ENCODE data around the gene EDC4. TPM values are rescaled to one million over a fixed set of nuclear protein-coding genes. Genes with fewer than 3 reads are reported as not detected.
"Not testable (repeated sequence)": the region's sequence is repeated elsewhere in the genome, so short reads cannot be mapped to it uniquely, and the experiment has no call there.

The EDC4 gene
- polyA plus RNA-seq, 1 donor = 107 TPM

DNA sequence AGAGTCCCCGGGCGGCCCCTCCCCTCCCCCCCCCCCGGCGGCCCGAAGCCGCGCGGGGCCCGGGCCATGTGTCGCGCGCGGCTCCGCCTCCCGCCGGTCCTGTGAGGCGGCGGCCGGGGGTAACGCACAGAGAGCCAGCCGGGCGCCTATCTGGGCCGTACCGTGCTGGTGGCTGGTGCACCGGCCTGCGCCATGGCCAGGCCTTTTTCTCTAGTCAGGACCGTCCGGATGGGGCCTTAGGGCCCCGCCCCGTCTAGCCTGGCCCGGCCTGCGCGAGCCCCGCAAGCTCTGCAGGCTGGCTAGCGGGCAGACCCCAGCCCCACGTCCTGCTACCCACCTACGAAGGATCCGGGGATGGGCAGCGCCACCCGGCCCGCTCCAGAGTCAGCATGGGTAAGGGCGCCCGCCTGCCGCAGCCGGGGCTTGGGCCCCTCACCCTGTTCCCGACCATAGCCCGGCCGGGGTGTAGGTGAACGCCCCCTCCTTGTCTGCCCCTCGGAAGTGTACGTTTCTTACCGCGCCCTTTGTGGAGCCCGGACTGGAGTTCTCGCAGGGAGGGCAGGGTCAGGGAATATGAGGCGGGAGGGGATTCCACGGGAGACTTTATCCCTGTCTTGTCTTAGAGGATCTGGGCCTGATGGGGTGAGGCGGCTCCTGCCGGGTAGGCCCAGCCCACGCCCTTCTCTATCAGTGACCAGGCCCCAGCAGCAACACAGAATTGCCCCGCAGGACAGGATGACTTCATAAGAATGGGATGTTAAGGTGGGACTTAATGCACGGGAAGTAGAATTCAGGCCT is 25.6 kb upstream of the EDC4 start, which contains the start of gene CENPT:
TSS of gene CENPT (minus strand) at position 630 of the 798 bp plus-strand sequence. CDS start 13,834 bp downstream, outside the sequence.
- DNase-seq (ENCODE audit: low read depth) = no peak

DNA sequence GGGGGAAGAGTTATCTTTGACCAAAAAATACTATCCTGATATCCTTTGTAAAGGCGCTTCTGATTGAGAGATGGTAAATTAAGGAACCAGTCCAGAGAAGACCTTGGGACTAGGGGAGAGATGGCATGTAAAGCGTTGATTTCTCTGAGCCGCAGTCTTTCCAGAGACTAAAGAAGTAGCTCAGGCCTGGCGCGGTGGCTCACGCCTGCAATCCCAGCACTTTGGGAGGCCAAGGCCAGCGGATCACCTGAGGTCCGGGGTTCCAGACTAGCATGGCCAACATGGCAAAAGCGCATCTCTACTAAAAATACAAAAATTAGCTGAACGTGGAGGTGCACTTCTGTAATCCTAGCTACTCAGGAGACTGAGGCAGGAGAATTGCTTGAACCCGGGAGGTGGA is 24.7 kb upstream of the EDC4 start:
- DNase-seq (ENCODE audit: low read depth) = no peak

DNA sequence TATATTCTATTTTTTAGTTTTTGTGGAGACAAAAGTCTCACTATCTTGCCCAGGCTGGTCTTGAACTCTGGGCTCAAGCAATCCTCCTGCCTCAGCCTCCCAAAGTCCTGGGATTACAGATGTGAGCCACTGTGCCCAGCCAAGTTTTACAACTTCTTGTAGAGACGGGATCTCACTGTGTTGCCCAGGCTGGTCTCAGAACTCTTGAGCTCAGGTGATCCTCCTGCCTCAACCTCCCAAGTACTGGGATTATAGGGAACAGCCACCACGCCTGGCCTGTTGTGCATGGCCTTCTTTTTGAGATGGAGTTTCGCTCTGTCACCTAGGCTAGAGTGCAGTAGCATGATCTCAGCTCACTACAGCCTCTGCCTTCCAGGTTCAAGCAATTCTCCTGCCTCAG is 19.2 kb upstream of the EDC4 start:
- DNase-seq (ENCODE audit: low read depth) = no peak

GRCh38 chr16:67855789-67856188 is 17.1 kb upstream of the EDC4 start:
- DNase-seq (ENCODE audit: low read depth) = no peak

GRCh38 chr16:67856927-67857546 is 15.8 kb upstream of the EDC4 start:
- DNase-seq (ENCODE audit: low read depth) = no peak

- no peak for DNase-seq (ENCODE audit: low read depth)
These were observed 15.2 kb upstream of the EDC4 start for GRCh38 chr16:67857547-67858233.

DNA sequence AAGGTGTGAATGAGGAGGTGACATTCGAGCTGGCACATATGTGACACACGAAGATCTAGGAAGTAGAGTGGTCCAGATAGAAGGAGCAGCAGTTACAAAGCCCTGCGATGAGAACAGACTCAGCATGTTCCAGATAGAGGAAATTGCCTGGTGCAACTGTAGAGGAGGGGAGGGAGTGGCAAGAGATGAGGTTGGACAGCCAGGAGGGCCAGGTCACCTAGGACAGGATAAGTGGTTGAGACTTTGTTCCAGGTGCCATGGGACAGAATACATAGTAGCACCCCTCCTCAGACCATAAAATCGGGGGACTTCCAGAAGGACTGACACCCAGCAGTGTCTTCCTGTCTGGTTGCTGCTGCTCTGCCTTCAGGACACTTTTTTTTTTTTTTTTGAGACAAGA is 14.4 kb upstream of the EDC4 start:
- DNase-seq (ENCODE audit: low read depth) = no peak

DNA sequence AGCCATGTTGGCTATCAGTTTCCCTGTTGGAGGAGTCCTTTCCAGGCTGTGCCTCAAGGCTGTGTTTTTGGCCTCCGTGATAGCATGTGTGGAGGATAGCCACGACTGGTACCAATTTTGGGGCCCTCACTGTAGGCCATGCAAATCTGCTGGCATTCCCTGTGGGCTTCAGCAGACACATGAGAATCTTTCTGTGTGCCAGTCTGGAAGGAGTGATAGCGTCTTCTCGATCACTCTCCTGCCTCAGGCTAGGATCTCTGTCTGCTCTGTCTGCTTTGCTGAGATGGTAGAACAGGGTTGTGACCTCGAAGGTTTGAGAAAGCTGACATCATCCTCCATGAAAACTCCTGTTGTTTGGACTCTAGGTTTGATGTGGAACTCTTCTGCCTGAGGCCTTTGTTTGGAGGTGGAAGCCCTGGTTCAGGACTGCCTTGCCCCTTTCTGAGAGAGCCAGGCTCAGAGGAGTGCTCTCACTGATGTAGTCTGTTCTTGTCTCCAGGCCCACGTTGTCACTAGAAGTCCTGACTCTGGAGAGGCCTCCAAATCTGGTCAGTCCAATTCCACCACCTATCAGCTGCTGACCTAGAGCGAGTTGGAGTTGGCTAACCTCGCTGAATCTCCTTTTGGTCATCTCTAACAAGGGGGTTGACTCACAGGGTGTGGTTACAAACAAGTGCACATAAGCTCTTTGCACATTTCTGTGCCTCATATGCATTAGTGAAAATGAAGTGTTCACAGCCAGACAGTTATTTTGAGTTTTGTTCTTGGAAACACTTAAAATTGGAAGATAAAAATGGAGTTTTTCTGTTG is 12.1 kb upstream of the EDC4 start:
- DNase-seq (ENCODE audit: low read depth) = no peak

- DNase-seq (ENCODE audit: low read depth) = no peak
These were observed 11.0 kb upstream of the EDC4 start for GRCh38 chr16:67861877-67862276.

DNA sequence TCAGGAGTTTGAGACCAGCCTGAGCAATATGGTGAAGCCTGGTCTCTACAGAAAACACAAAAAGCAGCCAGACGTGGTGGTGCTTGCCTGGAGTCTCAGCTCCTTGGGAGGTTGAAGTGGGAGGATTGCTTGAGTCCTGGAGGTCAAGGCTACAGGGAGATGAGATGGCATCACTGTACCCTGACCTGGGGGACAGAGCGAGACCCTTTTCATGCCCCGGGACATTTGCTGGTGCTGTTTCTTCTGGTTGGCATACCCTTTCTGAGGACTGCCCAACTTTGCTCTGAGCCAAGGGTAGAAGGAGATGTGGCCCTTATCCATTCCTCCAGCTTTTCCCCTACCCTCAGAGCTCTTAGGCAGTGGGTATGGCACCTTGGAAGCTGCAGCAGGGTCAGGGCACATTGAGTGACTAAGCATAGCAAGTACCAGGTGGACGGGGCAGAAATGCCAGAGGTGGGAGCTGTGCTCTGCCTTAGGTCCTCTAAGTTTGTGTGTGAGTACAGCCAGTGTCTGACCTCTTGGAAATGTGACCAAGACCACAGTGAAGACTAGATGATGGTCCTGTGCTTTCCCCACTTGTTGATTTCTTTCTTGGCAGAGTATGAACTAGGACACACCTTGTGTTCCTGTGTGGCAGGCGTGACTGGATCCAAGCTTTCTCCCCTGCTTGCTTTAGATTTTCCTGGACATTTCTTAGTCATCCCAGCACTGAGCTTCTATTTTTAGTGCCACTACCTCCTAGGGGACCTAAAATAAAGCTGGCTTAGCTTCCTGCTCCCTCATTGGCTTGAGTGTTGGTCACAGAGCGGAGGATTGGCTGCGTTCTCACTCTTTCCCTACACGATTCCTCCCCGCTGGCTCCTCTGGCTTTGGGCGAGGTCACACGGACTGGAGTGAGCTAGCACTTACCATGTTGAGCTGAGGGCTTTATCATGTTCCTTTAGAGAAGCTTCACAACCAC is 9.9 kb upstream of the EDC4 start:
- DNase-seq (ENCODE audit: low read depth) = peak; percentile 72

DNA sequence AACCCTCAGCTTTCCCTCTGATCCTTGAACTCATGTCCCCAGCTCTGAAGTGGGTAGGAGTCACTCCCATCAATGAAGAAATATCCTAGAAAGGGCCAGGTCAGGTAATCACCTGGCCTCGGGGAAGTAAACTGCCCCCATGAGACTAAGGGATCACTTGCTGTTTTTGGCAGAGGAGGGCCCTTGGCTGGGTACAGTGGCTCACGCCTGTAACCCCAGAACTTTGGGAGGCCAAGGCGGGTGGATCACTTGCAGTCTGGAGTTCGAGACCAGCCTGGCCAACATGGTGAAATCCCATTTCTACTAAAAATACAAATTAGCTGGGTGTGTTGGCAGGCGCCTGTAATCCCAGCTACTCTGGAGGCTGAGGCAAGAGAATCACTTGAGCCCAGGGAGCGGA is 8.8 kb upstream of the EDC4 start:
- not testable (repeated sequence) for DNase-seq (ENCODE audit: low read depth)

GRCh38 chr16:67864594-67864993 is 8.3 kb upstream of the EDC4 start:
- no peak for DNase-seq (ENCODE audit: low read depth)

- DNase-seq (ENCODE audit: low read depth) = no peak
These were observed 7.5 kb upstream of the EDC4 start for GRCh38 chr16:67865318-67865717.

DNA sequence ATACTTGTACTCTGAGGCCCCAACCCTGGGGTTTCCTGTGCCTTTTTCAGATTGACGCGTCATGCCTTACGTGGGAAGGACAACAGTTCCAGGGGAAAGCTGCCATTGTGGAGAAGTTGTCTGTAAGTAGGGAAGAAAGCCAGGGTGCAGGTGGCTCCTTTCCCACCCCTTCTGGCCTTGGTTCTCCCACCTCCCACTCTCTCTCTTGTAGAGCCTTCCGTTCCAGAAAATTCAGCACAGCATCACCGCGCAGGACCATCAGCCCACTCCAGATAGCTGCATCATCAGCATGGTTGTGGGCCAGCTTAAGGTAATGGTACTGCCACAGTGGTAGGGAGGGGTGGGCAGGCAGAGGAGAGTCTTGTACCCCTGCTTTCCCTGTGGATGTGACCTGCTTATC is 4.6 kb upstream of the EDC4 start:
- no peak for DNase-seq (ENCODE audit: low read depth)

- DNase-seq (ENCODE audit: low read depth) = no peak
These were observed 3.2 kb upstream of the EDC4 start for GRCh38 chr16:67869653-67870052.

- DNase-seq (ENCODE audit: low read depth) = no peak
These were observed 1.6 kb upstream of the EDC4 start for GRCh38 chr16:67871256-67871655.

DNA sequence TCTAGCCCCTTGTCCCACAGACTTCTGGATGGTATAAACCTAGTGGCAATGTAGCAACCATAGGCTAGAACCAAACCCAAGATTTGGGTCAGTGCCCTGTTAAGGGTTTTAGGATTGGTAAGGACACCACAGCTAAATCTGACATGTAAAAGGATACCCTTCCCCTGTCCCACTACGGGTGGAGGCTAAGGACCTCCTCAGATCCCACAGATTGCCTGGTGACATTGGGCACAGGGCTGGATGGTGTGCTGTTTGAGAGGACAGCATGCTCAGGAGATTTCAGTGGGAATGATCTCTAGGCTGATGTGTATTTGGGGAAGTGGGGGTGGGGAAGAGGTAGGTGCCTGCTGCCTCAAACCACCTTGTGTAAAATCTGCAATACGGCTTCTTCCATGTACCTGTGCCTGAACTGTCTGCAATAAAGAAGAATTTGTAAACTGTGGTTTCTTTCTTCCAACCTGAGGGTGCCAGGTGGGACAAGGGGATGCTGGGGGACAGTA is 671 bp upstream of the EDC4 start:
- no peak for DNase-seq (ENCODE audit: low read depth)

GRCh38 chr16:67873435-67874370 is 851 bp downstream of the EDC4 start:
- DNase-seq (ENCODE audit: low read depth) = no peak

GRCh38 chr16:67874372-67874771 is 1.5 kb downstream of the EDC4 start:
- no peak for DNase-seq (ENCODE audit: low read depth)

Data from forelimb muscle (tissue), 1 donor.